GOT3 (cell line): ENCODE measurements around the gene MCRIP2.

Source experiments
- DNase-seq: peaks from one replicate; lab custom pipeline; 2025; ENCODE audit warnings: mixed read lengths; lab: John Stamatoyannopoulos, UW

MCRIP2 gene

DNA sequence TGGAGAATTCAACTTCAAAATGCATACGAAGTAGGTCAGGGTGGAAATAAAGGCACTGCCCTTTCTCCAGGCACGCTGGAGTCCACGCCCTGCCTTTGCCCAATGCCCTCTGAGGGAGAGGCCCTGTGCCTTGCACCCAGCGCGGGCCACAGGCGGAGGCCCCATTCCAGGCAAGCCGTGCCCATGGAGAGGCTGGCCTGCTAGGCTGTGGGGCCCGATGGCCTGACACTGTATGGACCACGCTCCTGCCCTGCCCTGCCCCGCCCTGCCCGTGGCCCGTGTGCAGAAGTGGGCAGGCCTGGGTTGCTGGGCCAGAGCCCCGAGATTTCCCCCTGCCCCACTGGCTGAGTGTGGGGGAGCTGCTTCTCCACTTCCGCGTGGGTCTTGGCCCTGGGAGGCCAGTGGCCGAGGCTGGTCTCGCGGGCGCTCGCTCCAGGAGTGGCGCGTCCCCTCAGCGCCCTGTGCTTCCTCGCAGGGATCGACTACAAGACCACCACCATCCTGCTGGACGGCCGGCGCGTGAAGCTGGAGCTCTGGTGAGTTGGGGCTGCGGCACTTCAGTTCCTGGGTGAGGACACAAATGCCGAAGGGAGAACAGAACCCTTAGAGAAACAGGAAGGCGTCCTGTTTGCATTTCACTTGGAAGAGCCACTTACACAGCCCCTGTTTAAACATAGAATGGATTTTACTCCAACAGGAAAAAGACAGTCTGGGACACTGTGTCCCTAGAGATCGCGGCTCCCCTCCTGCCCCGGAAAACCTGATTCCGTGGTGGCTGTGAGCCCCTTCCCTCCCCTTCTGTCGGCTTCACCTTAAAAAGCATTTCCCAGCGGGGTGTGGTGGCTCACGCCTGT lies 24.7 kb upstream of the MCRIP2 start:
- no peak for DNase-seq

DNA sequence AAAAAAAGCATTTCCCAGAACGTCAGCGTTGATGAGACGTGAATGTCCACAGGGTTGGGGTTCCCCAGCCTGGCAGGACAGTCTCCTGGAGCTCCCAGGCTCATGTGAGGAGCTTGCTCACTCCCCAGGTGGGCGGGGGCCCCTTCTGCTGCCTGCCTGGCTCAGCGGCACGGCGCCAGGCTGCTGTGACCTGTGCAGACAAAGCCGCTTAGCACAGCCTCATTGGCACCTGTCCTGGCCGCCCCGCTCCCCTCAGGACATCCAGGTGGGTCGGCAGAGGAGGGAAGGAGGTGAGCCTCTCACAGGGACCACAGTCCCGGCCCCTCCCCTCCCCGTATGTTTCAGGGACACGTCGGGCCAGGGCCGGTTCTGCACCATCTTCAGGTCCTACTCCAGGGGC lies 23.8 kb upstream of the MCRIP2 start:
- DNase-seq, result no peak

DNA sequence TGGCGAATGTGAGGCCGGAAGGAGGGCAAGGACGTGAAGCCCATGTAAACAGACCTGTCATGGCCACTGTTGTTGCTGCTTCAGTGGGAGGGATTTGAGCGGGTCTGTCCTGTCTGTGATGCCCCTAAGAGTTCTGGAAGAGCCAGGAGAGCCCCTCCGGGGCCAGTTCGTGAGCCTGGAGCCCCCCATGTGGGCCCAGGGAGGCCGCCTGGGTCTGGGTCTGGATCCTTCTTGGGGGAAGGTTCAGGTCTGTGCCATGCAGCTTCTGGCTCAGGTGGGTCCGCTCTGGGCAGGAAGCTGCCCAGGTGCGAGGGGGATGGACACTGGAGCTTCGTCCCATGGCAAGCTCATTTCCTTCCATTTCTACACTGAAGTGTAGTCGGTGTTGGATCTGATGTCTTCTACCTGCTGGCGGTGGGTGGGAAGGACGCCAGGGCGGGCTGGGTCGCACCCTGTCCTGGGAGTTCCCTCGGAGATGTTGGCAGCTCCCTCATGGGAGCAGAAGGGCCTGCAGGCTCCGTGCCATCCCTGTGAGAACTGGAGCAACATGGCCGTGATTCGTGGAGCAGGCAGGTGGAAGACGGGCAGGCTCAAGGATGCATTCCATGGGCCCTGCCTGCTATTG lies 22.0 kb upstream of the MCRIP2 start:
- no peak for DNase-seq

GRCh38 chr16:620700-621525 lies 20.7 kb upstream of the MCRIP2 start:
- DNase-seq, result no peak

DNA sequence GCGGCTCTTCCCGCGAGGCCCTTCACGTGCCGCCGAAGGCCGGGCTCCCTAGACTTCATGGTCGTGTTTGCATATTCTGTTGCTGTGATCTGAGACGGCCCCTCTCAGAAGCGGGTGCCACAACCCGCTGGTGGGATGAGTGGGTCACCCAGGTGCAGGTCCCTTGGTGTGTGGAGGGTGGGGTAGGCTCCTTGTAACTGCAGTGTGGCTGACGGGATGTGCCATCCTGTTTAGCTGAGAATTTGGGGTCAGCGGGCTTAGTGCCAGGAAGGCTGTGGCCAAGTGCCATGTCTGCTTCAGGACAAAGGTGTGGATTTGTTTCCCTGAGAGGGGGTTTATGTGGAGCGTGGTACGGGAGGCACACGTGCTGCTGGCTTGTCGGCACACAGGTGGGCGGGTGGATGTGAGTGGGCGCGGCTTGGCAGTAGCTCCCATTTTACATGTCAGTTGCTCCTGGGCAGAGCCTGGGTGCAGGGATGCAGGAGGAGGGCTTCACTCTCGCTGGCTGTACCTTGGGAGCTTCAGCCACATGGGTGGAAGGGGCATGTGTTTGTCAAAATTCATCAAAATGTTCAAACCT lies 20.0 kb upstream of the MCRIP2 start:
- no peak for DNase-seq

DNA sequence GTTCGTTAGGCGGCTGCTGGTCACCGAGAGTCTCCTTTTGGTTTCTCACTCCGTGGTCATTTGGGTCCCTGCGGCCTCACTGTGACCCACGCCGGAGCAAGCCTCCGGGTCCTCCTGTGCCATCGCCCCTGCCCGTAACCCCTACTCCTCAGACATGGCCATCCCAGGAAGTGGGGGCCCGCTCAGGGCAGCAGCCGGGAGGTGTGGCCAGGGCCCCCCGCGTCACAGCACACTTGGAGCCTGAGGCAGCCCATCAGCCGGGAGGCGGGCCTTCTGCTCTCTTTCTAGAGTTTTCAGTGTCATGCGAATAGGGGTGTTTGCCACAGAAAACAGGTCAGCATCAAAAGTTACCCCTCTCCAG lies 18.7 kb upstream of the MCRIP2 start:
- DNase-seq, result no peak

GRCh38 chr16:624526-625070 lies 17.0 kb upstream of the MCRIP2 start:
- DNase-seq, result no peak

- no peak for DNase-seq
These were observed 16.3 kb upstream of the MCRIP2 start for GRCh38 chr16:625117-625976.

- no peak for DNase-seq
These were observed 15.5 kb upstream of the MCRIP2 start for GRCh38 chr16:625977-626765.

- DNase-seq, result peak; percentile 73
These were observed 14.7 kb upstream of the MCRIP2 start for GRCh38 chr16:626787-627453.

DNA sequence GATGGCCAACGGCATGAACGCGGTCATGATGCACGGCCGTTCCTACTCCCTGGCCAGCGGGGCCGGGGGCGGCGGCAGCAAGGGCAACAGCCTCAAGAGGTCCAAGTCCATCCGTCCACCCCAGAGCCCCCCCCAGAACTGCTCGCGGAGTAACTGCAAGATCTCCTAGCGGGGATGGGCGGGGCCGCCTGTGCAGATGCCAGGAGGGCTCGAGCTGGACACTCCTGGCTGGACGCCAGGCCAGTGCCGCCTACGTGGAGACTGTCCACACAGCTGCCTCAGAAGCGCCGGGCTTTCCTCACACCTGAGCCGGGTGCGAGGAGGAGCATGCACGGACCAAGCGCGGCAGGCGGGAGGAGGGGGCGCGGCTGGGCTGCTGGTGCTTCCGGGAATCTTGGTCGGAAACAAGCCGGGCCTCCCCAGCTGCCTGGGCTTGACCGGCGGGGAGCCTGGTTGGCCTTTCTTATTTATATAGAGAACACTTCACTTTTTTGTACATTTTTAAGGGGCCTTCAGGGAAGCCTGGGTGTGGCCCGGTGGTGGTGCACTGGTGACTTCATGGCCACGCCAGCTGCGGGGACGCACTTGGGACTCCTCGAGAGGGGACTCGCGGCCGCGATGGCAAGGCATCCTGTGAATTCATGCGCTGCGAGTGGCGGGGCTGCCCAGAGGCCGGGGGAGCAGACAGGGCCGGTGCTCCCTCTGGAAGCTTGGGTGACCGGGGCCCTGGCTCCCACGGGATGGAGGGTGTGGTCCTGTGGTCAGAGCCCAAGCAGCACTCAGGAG lies 14.0 kb upstream of the MCRIP2 start:
- no peak for DNase-seq

- no peak for DNase-seq
These were observed 13.1 kb upstream of the MCRIP2 start for GRCh38 chr16:628321-629061.

GRCh38 chr16:629185-629832 lies 12.3 kb upstream of the MCRIP2 start:
- no peak for DNase-seq

DNA sequence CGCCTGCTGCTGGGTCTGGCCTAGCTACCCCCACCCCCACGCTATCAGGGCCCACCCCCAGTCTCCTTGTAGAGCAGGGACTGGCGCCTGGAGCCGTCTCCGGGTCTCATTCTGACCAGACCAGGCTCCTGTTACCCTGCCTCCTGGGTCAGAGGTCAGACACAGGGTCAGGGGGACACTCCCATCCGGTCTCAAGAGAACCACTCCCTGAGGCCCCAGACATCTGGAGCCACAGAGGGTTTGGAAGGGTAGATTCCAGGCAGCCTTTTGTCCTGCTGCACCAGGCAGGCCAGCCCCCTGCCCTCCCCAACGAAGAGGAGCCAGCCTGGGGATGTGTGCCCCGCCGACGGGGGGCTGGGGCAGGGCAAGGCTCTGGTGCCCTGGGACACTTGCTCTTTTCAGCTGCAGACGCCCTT lies 11.8 kb upstream of the MCRIP2 start:
- DNase-seq, result no peak

DNA sequence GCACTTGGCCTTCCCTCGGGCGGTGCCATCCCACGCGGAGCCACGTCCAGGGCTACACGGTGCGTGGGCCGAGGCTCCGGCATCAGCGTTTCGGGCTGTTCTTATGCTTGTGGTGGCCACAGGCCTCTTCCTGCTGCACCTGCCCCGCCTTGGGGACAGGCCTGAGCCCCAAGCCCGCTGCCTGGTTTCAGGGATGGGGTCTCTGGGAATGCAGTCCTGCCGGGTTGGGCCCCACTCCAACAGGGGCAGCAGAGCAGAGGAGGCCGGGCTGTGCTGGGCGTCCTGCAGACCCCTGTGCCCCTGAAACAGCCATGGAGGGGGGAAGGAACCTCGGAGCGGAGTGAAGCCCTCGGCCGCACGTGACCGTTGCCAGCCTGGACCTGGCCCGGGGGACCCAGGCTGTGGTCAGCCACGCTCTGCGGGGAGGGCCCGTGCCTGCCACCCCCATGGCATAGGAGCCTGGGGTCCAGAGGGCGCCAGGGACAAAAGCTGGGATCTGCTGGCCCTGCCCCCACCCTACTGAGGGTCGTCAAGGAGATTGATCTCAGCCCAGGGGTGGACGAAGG lies 11.3 kb upstream of the MCRIP2 start:
- DNase-seq, result no peak

GRCh38 chr16:630815-631405 lies 10.7 kb upstream of the MCRIP2 start, which contains the start of gene WFIKKN1:
WFIKKN1 (plus strand) TSS chr16:630985; CDS start chr16:631254, 269 bp downstream.
- no peak for DNase-seq
